GM23248 (cell line): ENCODE data around the gene SGSM2. TPM values are rescaled to one million over a fixed set of nuclear protein-coding genes. Genes with fewer than 3 reads are reported as not detected.

ENCODE experiments used
- DNase-seq: peaks from one replicate; pipeline ENCODE4 v3.0.0-alpha.2; 2015
- H2AFZ ChIP-seq: fragments of 200-600 bp; sonication (generic); 2 replicates; pipeline ENCODE4 v1.6.1; 2016; ENCODE audit warnings: antibody characterized with exemption
- H3F3A ChIP-seq: fragments of 200-600 bp; sonication (generic); 2 replicates; pipeline ENCODE4 v1.6.1; 2016; ENCODE audit warnings: mild to moderate bottlenecking, antibody characterized with exemption, mixed run types; ENCODE audit not compliant: insufficient read depth
- H3K27ac ChIP-seq: fragments of 200-600 bp; sonication (generic); 2 replicates; pipeline ENCODE4 v1.5.1; 2016; ENCODE audit warnings: mild to moderate bottlenecking
- H3K27me3 ChIP-seq: fragments of 200-600 bp; sonication (generic); replicated peaks from 2 replicates; pipeline ENCODE4 v1.6.1; 2016; ENCODE audit warnings: mild to moderate bottlenecking; ENCODE audit not compliant: insufficient read depth
- H3K36me3 ChIP-seq: fragments of 200-600 bp; sonication (generic); 2 replicates; pipeline ENCODE4 v1.6.1; 2016; ENCODE audit warnings: low read depth, mild to moderate bottlenecking
- H3K4me1 ChIP-seq: fragments of 200-600 bp; sonication (generic); 2 replicates; pipeline ENCODE4 v1.6.1; 2016; ENCODE audit warnings: mild to moderate bottlenecking; ENCODE audit not compliant: insufficient read depth
- H3K4me2 ChIP-seq: fragments of 200-600 bp; sonication (generic); one replicate; pipeline ENCODE4 v1.6.1; 2016; ENCODE audit warnings: mild to moderate bottlenecking; ENCODE audit not compliant: unreplicated experiment
- H3K4me3 ChIP-seq: fragments of 200-600 bp; sonication (generic); 2 replicates; pipeline ENCODE4 v1.5.1; 2016; ENCODE audit warnings: mild to moderate bottlenecking
- H3K79me2 ChIP-seq: fragments of 200-600 bp; sonication (generic); 2 replicates; pipeline ENCODE4 v1.6.1; 2016; ENCODE audit warnings: mild to moderate bottlenecking; ENCODE audit not compliant: insufficient read depth
- H3K9ac ChIP-seq: fragments of 200-600 bp; sonication (generic); 2 replicates; pipeline ENCODE4 v1.6.1; 2016; ENCODE audit warnings: mild to moderate bottlenecking
- H3K9me2 ChIP-seq: fragments of 200-600 bp; sonication (generic); 2 replicates; pipeline ENCODE4 v1.6.1; 2016; ENCODE audit warnings: mixed run types, mild to moderate bottlenecking, moderate library complexity; ENCODE audit not compliant: insufficient read depth
- H3K9me3 ChIP-seq: fragments of 200-600 bp; sonication (generic); one replicate; pipeline ENCODE4 v1.6.1; 2017; ENCODE audit warnings: low read depth
- H4K20me1 ChIP-seq: fragments of 200-600 bp; sonication (generic); 2 replicates; pipeline ENCODE4 v1.6.0; 2016; ENCODE audit not compliant: insufficient read depth
- EZH2 ChIP-seq: fragments of 200-600 bp; sonication (generic); IDR thresholded peaks from 2 replicates; pipeline ENCODE4 v1.6.1; 2018; ENCODE audit warnings: antibody characterized with exemption, mild to moderate bottlenecking; ENCODE audit not compliant: insufficient read depth, poor library complexity, severe bottlenecking
- EZH2phosphoT487 ChIP-seq: fragments of 200-600 bp; sonication (generic); IDR thresholded peaks from 2 replicates; pipeline ENCODE4 v1.6.1; 2018; ENCODE audit warnings: antibody characterized with exemption, moderate library complexity, mild to moderate bottlenecking, low read depth; ENCODE audit not compliant: insufficient read depth
- WGBS, 2 experiments: methylation state at CpG; one replicate each; pipeline ENCODE4 v1.1.6; 2015 to 2017; ENCODE audit warnings: low lambda C conversion rate in 2 of 2, low coverage in 1 of 2; ENCODE audit errors: missing lambda C conversion rate in 2 of 2; 5-methylcytosine and 5-hydroxymethylcytosine counted together
- in situ Hi-C: fragments of 300-500 bp; cut with MboI; formaldehyde crosslinking; loops from 2 replicates; pipeline ENCODE4 v1.15.0; 2020
- polyA plus RNA-seq: library from polyadenylated mRNA; unstranded; fragments of >200 nt; fragmentation: Nextera tagmentation; extraction: Ambion mirVana; gene quantifications from 2 replicates; pipeline ENCODE4 v1.2.1, GENCODE V29; 2016
- total RNA-seq: library from RNA; depleted of rRNA; stranded (reverse); fragments of >200 nt; shearing (Covaris generic); gene quantifications from 2 replicates; pipeline ENCODE4 v1.2.3, GENCODE V29; 2014

Gene SGSM2
- total and polyA plus RNA-seq, 2 experiments from 2014 or later: 19.8 to 32.3 TPM

GRCh38 chr17:2386400-2387085 lies 49.2 kb downstream of the SGSM2 start:
- H3K9ac ChIP-seq: no peak overlapping the region
- WGBS, 2 experiments: 80 to 85% methylated on average over 18 to 22 of the region's 22 CpGs
- H3K4me1 ChIP-seq: peaks cover 22% of the 10 kb centered on the region
- H3K4me3 ChIP-seq: no peak overlapping the region
- H3K36me3 ChIP-seq: no peaks in the 10 kb centered on the region
- DNase-seq: no peak
- H3K27me3 ChIP-seq: no peaks in the 10 kb centered on the region
- peaks cover 20% of the 10 kb centered on the region for H3F3A ChIP-seq
- no peak overlapping the region for H3K27ac ChIP-seq
- in situ Hi-C loops: no loop called here
- no peak for TF ChIP-seq EZH2
- no peak for TF ChIP-seq EZH2phosphoT487
- H3K4me2 ChIP-seq: no peak overlapping the region
- no peaks in the 10 kb centered on the region for H3K9me2 ChIP-seq
- H2AFZ ChIP-seq: no peak overlapping the region
- peaks cover 42% of the 10 kb centered on the region for H3K79me2 ChIP-seq
- no peaks in the 10 kb centered on the region for H3K9me3 ChIP-seq
- H4K20me1 ChIP-seq: no peaks in the 10 kb centered on the region

DNA sequence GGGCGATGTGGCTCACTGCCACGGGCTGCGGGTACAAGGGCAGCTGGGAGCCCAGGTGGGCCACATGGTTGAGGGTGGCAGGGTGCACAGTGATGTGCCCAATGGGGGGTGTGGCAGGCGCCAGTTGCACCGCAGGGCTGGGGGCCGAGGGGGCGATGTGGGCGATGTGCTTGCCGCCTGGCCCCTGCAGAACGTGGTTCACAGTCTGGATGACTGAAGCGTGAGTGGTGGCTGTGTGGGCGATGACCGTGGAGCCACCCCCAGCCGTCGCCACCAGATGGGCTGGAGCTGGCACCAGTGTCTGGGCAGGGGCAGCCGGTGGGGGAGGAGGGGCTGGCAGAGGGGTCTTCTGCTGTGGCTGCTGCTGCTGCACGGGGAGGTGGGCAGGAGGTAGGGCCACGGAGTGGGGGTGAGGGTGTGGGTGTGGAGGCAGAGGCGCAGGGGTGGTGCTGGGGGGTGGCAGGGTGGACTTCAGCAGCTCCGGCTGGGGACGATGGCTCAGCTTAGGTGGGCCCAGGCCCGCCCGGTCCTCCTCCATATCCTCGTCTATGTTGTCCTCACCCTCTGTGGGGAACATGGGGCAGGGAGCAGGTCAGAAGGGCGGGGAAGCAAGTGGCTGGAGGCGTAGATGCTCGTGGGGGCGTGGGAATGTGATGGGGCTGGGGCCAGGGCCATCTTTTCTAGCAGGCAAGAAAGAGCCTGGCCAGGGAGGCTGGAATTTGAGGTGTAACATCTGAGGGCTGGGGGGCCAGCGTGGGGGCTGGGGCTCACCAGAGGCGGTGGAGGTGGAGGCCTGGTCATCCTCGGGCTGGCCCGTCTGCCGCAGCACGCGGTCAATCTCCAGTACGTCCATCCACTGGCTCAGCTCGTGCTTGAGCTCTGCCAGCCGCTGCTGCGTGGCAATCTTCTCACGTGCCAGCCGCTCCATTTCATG lies 50.1 kb downstream of the SGSM2 start:
- H3K4me3 ChIP-seq: no peak overlapping the region
- H3K9me2 ChIP-seq: no peaks in the 10 kb centered on the region
- peaks cover 27% of the 10 kb centered on the region for H3K4me1 ChIP-seq
- H3K79me2 ChIP-seq: peaks cover 47% of the 10 kb centered on the region
- no peak for DNase-seq
- in situ Hi-C loops: no loop called here
- no peak overlapping the region for H3K27ac ChIP-seq
- no peak overlapping the region for H2AFZ ChIP-seq
- no peaks in the 10 kb centered on the region for H3K27me3 ChIP-seq
- no peak overlapping the region for H3K4me2 ChIP-seq
- no peaks in the 10 kb centered on the region for H4K20me1 ChIP-seq
- TF ChIP-seq EZH2 (no peak), EZH2phosphoT487 (no peak)
- 88 to 90% methylated on average over 27 to 41 of the region's 41 CpGs for WGBS, 2 experiments
- no peaks in the 10 kb centered on the region for H3K9me3 ChIP-seq
- H3K9ac ChIP-seq: no peak overlapping the region
- H3F3A ChIP-seq: peaks cover 28% of the 10 kb centered on the region
- no peaks in the 10 kb centered on the region for H3K36me3 ChIP-seq

GRCh38 chr17:2388020-2388682 lies 50.9 kb downstream of the SGSM2 start:
- H3K9me3 ChIP-seq: no peaks in the 10 kb centered on the region
- H4K20me1 ChIP-seq: no peaks in the 10 kb centered on the region
- no peak overlapping the region for H3K9ac ChIP-seq
- no peak overlapping the region for H3K4me2 ChIP-seq
- peaks cover 47% of the 10 kb centered on the region for H3K79me2 ChIP-seq
- no peak overlapping the region for H3K4me3 ChIP-seq
- 91 to 94% methylated on average over 21 of the region's 21 CpGs for WGBS, 2 experiments
- in situ Hi-C loops: no loop called here
- H2AFZ ChIP-seq: no peak overlapping the region
- no peaks in the 10 kb centered on the region for H3K9me2 ChIP-seq
- no peaks in the 10 kb centered on the region for H3K27me3 ChIP-seq
- no peaks in the 10 kb centered on the region for H3K36me3 ChIP-seq
- H3K4me1 ChIP-seq: peaks cover 27% of the 10 kb centered on the region
- no peak overlapping the region for H3K27ac ChIP-seq
- no peak for TF ChIP-seq EZH2
- no peak for TF ChIP-seq EZH2phosphoT487
- no peak for DNase-seq
- peaks cover 29% of the 10 kb centered on the region for H3F3A ChIP-seq

- TF ChIP-seq EZH2 (no peak), EZH2phosphoT487 (no peak)
- H4K20me1 ChIP-seq: no peaks in the 10 kb centered on the region
- no peak overlapping the region for H3K4me3 ChIP-seq
- H3K36me3 ChIP-seq: no peaks in the 10 kb centered on the region
- no peak for DNase-seq
- no peak overlapping the region for H3K9ac ChIP-seq
- H3K4me1 ChIP-seq: peaks cover 27% of the 10 kb centered on the region
- H3F3A ChIP-seq: peaks cover 29% of the 10 kb centered on the region
- H3K27me3 ChIP-seq: no peaks in the 10 kb centered on the region
- H2AFZ ChIP-seq: no peak overlapping the region
- no peaks in the 10 kb centered on the region for H3K9me2 ChIP-seq
- no peaks in the 10 kb centered on the region for H3K9me3 ChIP-seq
- H3K4me2 ChIP-seq: no peak overlapping the region
- H3K79me2 ChIP-seq: peaks cover 47% of the 10 kb centered on the region
- H3K27ac ChIP-seq: no peak overlapping the region
- in situ Hi-C loops: no loop called here
- 96 to 100% methylated on average over 13 to 15 of the region's 15 CpGs for WGBS, 2 experiments
Observed at GRCh38 chr17:2388683-2389055, 51.4 kb downstream of the SGSM2 start.
